IMR-90 (cell line): ENCODE data around the gene FMN1. TPM values are rescaled to one million over a fixed set of nuclear protein-coding genes. Genes with fewer than 3 reads are reported as not detected.

Experiments
- ATAC-seq: fragments of 200-7000 bp; cut with Tn5 transposase; 2 replicates; pipeline ENCODE4 v1.9.1; 2020; ENCODE audit warnings: low read depth, mild to moderate bottlenecking, moderate library complexity
- BruUV-seq: library from RNA; stranded (reverse); fragments of 400-500 nt; replicated peaks from 2 replicates; lab custom pipeline; 2021; lab: Mats Ljungman, UMichigan
- CTCF ChIA-PET: fragments of 300-600 bp; formaldehyde crosslinking; extraction: SDS; loops from one replicate; lab custom pipeline; 2021; ENCODE audit warnings: antibody characterized with exemption; lab: Yijun Ruan, JAX
- POLR2A ChIA-PET: fragments of 300-600 bp; sonication (Branson Sonifier 250); formaldehyde crosslinking; loops from one replicate; lab custom pipeline; 2022; ENCODE audit warnings: antibody characterized with exemption; ENCODE audit not compliant: unreplicated experiment; lab: Charles Lee
- DNase-seq: peaks from one replicate; pipeline ENCODE4 v3.0.0; 2013
- H2AFZ ChIP-seq: replicated peaks from 2 replicates; pipeline ENCODE3; 2013; ENCODE audit warnings: low read length, mild to moderate bottlenecking; ENCODE audit not compliant: poor library complexity
- H2AK5ac ChIP-seq: 2 replicates; pipeline ENCODE4 v1.6.1; 2013; ENCODE audit warnings: low read depth, low read length, inconsistent platforms
- H2AK9ac ChIP-seq: replicated peaks from 2 replicates; pipeline ENCODE3; 2013; ENCODE audit warnings: mild to moderate bottlenecking, low read depth, low read length, moderate library complexity; ENCODE audit not compliant: poor library complexity
- H2BK120ac ChIP-seq: 2 replicates; pipeline ENCODE4 v1.6.1; 2013; ENCODE audit warnings: low read depth, low read length, inconsistent platforms
- H2BK15ac ChIP-seq: 3 replicates; pipeline ENCODE4 v1.6.1; 2013; ENCODE audit warnings: low read depth, low read length, inconsistent platforms
- H2BK20ac ChIP-seq: 2 replicates; pipeline ENCODE4 v1.6.1; 2013; ENCODE audit warnings: low read depth, mild to moderate bottlenecking, inconsistent platforms, low read length, moderate library complexity
- H2BK5ac ChIP-seq: 2 replicates; pipeline ENCODE4 v1.6.1; 2013; ENCODE audit warnings: mild to moderate bottlenecking, low read depth, low read length, inconsistent platforms; ENCODE audit not compliant: poor library complexity, severe bottlenecking
- H3K14ac ChIP-seq: replicated peaks from 2 replicates; pipeline ENCODE4 v1.6.1; 2013; ENCODE audit warnings: low read depth, low read length, inconsistent platforms
- H3K18ac ChIP-seq: 2 replicates; pipeline ENCODE4 v1.6.1; 2013; ENCODE audit warnings: low read depth, low read length, control low read depth
- H3K23ac ChIP-seq: 2 replicates; pipeline ENCODE4 v1.6.1; 2013; ENCODE audit warnings: low read depth, low read length, inconsistent platforms
- H3K27ac ChIP-seq: 2 replicates; pipeline ENCODE4 v1.5.1; 2013; ENCODE audit warnings: mild to moderate bottlenecking, control low read depth, low read length; ENCODE audit not compliant: insufficient read depth
- H3K27me3 ChIP-seq: 2 replicates; pipeline ENCODE4 v1.6.1; 2013; ENCODE audit warnings: low read length; ENCODE audit not compliant: control insufficient read depth, insufficient read depth
- H3K36me3 ChIP-seq: 2 replicates; pipeline ENCODE4 v1.6.1; 2013; ENCODE audit warnings: low read length, mixed read lengths; ENCODE audit not compliant: control insufficient read depth, insufficient read depth
- H3K4ac ChIP-seq: 2 replicates; pipeline ENCODE4 v1.6.1; 2013; ENCODE audit warnings: low read depth, low read length, inconsistent platforms
- H3K4me1 ChIP-seq: 2 replicates; pipeline ENCODE4 v1.6.1; 2013; ENCODE audit warnings: low read length, mixed read lengths; ENCODE audit not compliant: control insufficient read depth, insufficient read depth
- H3K4me2 ChIP-seq: 2 replicates; pipeline ENCODE4 v1.6.1; 2013; ENCODE audit warnings: low read depth, mild to moderate bottlenecking, control low read depth, low read length, moderate library complexity
- H3K4me3 ChIP-seq: 2 replicates; pipeline ENCODE4 v1.5.1; 2013; ENCODE audit warnings: low read depth, mild to moderate bottlenecking, control low read depth, low read length, moderate library complexity; ENCODE audit not compliant: insufficient read depth
- H3K56ac ChIP-seq: 2 replicates; pipeline ENCODE4 v1.6.1; 2013; ENCODE audit warnings: low read length, inconsistent platforms; ENCODE audit not compliant: insufficient read depth; ENCODE audit errors: extremely low read depth
- H3K79me1 ChIP-seq, 2 experiments: 2 replicates each; pipeline ENCODE4 v1.6.1; 2013; ENCODE audit warnings: low read length in 2 of 2, inconsistent platforms in 1 of 2, low read depth in 1 of 2
- H3K9ac ChIP-seq: 2 replicates; pipeline ENCODE4 v1.6.1; 2013; ENCODE audit warnings: low read depth, low read length, control low read depth
- H3K9me1 ChIP-seq: 2 replicates; pipeline ENCODE4 v1.6.1; 2013; ENCODE audit warnings: low read length, inconsistent platforms; ENCODE audit not compliant: insufficient read depth
- H3K9me3 ChIP-seq: 2 replicates; pipeline ENCODE4 v1.6.1; 2013; ENCODE audit warnings: low read length; ENCODE audit not compliant: control insufficient read depth, insufficient read depth
- H4K20me1 ChIP-seq: 2 replicates; pipeline ENCODE4 v1.6.1; 2013; ENCODE audit warnings: low read length, inconsistent platforms; ENCODE audit not compliant: insufficient read depth
- H4K5ac ChIP-seq: 2 replicates; pipeline ENCODE4 v1.6.1; 2013; ENCODE audit warnings: mild to moderate bottlenecking, low read depth, low read length, control low read depth
- H4K8ac ChIP-seq, 2 experiments: 2 replicates each; pipeline ENCODE4 v1.6.1; 2013; ENCODE audit warnings: low read depth in 2 of 2, low read length in 2 of 2, control low read depth in 1 of 2, inconsistent platforms in 1 of 2
- H4K91ac ChIP-seq: 2 replicates; pipeline ENCODE4 v1.6.1; 2013; ENCODE audit warnings: low read depth, low read length, inconsistent platforms; ENCODE audit not compliant: insufficient read depth
- CHD1 ChIP-seq: IDR thresholded peaks from 2 replicates; pipeline ENCODE4 v1.6.1; 2012; ENCODE audit warnings: low read depth, low read length, improper control_type of control experiment
- FOS ChIP-seq: fragments of 150-350 bp; IDR thresholded peaks from 2 replicates; pipeline ENCODE4 v1.6.1; 2016; ENCODE audit warnings: low read depth, low read length
- MAZ ChIP-seq: IDR thresholded peaks from 2 replicates; pipeline ENCODE4 v1.6.1; 2012; ENCODE audit warnings: low read depth, mild to moderate bottlenecking, low read length, improper control_type of control experiment, moderate library complexity, borderline replicate concordance
- NFE2L2 ChIP-seq: fragments of 150-350 bp; IDR thresholded peaks from 2 replicates; pipeline ENCODE4 v1.6.1; 2016; ENCODE audit warnings: low read depth, mild to moderate bottlenecking, low read length
- POLR2A ChIP-seq: IDR thresholded peaks from 2 replicates; pipeline ENCODE4 v1.6.1; 2012; ENCODE audit warnings: mild to moderate bottlenecking, low read depth, low read length
- RAD21 ChIP-seq: IDR thresholded peaks from 2 replicates; pipeline ENCODE4 v1.6.1; 2012; ENCODE audit warnings: low read length, improper control_type of control experiment
- RFX5 ChIP-seq: IDR thresholded peaks from 2 replicates; pipeline ENCODE4 v1.8.0; 2012; ENCODE audit warnings: low read depth, mild to moderate bottlenecking, low read length, moderate library complexity
- SMC3 ChIP-seq: fragments of 150-350 bp; IDR thresholded peaks from 2 replicates; pipeline ENCODE4 v1.6.1; 2016; ENCODE audit warnings: low read depth, mild to moderate bottlenecking, antibody characterized with exemption, low read length, moderate library complexity
- dilution Hi-C: fragments of 300-500 bp; cut with HindIII; formaldehyde crosslinking; loops from one replicate; pipeline ENCODE4 v1.14.3; 2018; ENCODE audit warnings: low sequenced_read_pairs; ENCODE audit not compliant: unreplicated experiment
- in situ Hi-C: fragments of 300-500 bp; cut with MboI; formaldehyde crosslinking; loops from 3 replicates; pipeline ENCODE4 v1.14.3; 2019; ENCODE audit warnings: low sequenced_read_pairs, inconsistent platforms, mixed read lengths
- intact Hi-C: fragments of 100-400 bp; cut with micrococcal nuclease; formaldehyde crosslinking; loops from 2 replicates; pipeline ENCODE4 v1.10.0; 2022
- polyA plus RNA-seq, 3 experiments: library from polyadenylated mRNA; depleted of rRNA; stranded (reverse); fragments of >200 nt; gene quantifications; 2 replicates each; pipeline ENCODE4 v1.2.3, GENCODE V29; 2012; ENCODE audit warnings: low replicate concordance in 1 of 3
- total RNA-seq: library from RNA; depleted of rRNA; stranded (reverse); fragments of >200 nt; gene quantifications from 2 replicates; pipeline ENCODE4 v1.2.3, GENCODE V29; 2012
- TF ChIP-seq, protein P1 (sequence below): conservative IDR thresholded peaks from 2 replicates; pipeline ENCODE4 v1.5.1; 2012; ENCODE audit warnings: mild to moderate bottlenecking, low read depth, low read length, improper control_type of control experiment
- TF ChIP-seq, protein P2 (sequence below): fragments of 150-350 bp; IDR thresholded peaks from 2 replicates; pipeline ENCODE4 v1.6.1; 2017; ENCODE audit warnings: mild to moderate bottlenecking, antibody characterized with exemption, low read length, low read depth

The FMN1 gene
- total and polyA plus RNA-seq, 2 of the 4 experiments (the other 2 are of a cell fraction), result 7.3 to 17.6 TPM

DNA sequence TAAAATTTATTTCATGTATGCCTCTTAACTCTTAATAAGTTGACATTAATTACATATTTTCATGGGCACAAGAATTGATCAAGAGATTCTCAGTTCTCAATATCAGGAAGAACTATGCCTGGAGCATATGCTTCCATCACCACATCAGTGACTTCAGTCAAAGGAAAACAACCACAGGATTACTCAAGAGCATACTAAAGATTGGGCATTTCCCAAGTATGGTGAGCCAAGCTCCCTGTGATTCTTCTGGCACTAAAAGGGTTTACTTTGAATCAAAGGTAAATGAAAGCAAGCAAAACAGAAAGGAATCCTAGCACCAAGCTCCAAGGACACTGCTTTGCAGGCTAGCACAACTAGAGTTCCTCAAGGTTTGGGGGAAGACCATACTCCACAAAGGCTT lies 44.6 kb downstream of the FMN1 start:
- Histone ChIP-seq H2BK15ac (no peak overlapping the region), H3K79me1 (no peaks in the 10 kb centered on the region), H3K4me3 (no peak overlapping the region), H2BK120ac (no peak overlapping the region), H3K23ac (no peak overlapping the region), H4K8ac (no peak overlapping the region), H3K4ac (no peak overlapping the region), H3K27ac (no peak overlapping the region), H3K56ac (no peak overlapping the region), H3K14ac (no peak overlapping the region), H3K9me3 (no peaks in the 10 kb centered on the region), H3K18ac (no peak overlapping the region), H2AK5ac (no peak overlapping the region), H2AFZ (no peak overlapping the region), H3K9me1 (no peaks in the 10 kb centered on the region), H4K5ac (no peak overlapping the region), H3K36me3 (no peaks in the 10 kb centered on the region), H4K91ac (no peak overlapping the region), H2AK9ac (no peak overlapping the region), H2BK20ac (no peak overlapping the region), H3K9ac (no peak overlapping the region), H4K20me1 (no peaks in the 10 kb centered on the region), H2BK5ac (no peak overlapping the region), H3K27me3 (peaks cover 3% of the 10 kb centered on the region), H3K4me1 (no peaks in the 10 kb centered on the region), H3K4me2 (no peak overlapping the region)
- in situ Hi-C loops (no loop called here), intact Hi-C loops (no loop called here), dilution Hi-C loops (no loop called here)
- ChIA-PET CTCF (interaction anchor here (1.3 kb wide), 1 partner anchor 10 kb away, joined by 3 read pairs; no protein-coding TSS in a partner anchor), POLR2A (no interaction called here)
- ATAC-seq (no peak), DNase-seq (peak; percentile 30)
- TF ChIP-seq MAZ (no peak), NFE2L2 (no peak), RFX5 (no peak), POLR2A (no peak), RAD21 (no peak), FOS (no peak), CHD1 (no peak), SMC3 (no peak)
- TF ChIP-seq, protein P1, sequence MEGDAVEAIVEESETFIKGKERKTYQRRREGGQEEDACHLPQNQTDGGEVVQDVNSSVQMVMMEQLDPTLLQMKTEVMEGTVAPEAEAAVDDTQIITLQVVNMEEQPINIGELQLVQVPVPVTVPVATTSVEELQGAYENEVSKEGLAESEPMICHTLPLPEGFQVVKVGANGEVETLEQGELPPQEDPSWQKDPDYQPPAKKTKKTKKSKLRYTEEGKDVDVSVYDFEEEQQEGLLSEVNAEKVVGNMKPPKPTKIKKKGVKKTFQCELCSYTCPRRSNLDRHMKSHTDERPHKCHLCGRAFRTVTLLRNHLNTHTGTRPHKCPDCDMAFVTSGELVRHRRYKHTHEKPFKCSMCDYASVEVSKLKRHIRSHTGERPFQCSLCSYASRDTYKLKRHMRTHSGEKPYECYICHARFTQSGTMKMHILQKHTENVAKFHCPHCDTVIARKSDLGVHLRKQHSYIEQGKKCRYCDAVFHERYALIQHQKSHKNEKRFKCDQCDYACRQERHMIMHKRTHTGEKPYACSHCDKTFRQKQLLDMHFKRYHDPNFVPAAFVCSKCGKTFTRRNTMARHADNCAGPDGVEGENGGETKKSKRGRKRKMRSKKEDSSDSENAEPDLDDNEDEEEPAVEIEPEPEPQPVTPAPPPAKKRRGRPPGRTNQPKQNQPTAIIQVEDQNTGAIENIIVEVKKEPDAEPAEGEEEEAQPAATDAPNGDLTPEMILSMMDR, result no peak
- TF ChIP-seq, protein P2, sequence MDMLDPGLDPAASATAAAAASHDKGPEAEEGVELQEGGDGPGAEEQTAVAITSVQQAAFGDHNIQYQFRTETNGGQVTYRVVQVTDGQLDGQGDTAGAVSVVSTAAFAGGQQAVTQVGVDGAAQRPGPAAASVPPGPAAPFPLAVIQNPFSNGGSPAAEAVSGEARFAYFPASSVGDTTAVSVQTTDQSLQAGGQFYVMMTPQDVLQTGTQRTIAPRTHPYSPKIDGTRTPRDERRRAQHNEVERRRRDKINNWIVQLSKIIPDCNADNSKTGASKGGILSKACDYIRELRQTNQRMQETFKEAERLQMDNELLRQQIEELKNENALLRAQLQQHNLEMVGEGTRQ, result no peak
- BruUV-seq, result no TSS peak
